Heart left ventricle (tissue), 13 donors: ENCODE data around the gene PCSK5.

Source experiments
- CTCF ChIP-seq, 12 donors: fragments of 200-600 bp; sonication (generic) in 4 of 12; IDR thresholded peaks; one replicate each; pipeline versions ENCODE4 v1.5.0 to v1.8.0; 2018 to 2022; ENCODE audit warnings: antibody characterized with exemption in 12 of 12, mild to moderate bottlenecking in 5 of 12
- POLR2A ChIP-seq, 2 donors: fragments of 450-650 bp; IDR thresholded peaks; one replicate each; pipeline ENCODE4 v1.6.1; 2017; ENCODE audit warnings: antibody characterized with exemption in 2 of 2, mild to moderate bottlenecking in 2 of 2, moderate library complexity in 2 of 2
- donor health status: ischemic (EF 13 %, LVEDD 7.1; RV severe dilation, severe dysfunction).
- donor health status: DM: no; HTN: yes; CAD: no.
- donor health status: DM: no; HTN: no; CAD: no.
- donor health status: ischemic (EF 25% LVEDD 6.9; RV normal size, moderate dysfunction).
- donor health status: ischemic (EF 25% LVEDD 5.7; RV mildly dilated, moderate dysfunction).
- donor health status: ischemic (EF 35%, LVEDD 5.7; RV mildly dilated, moderate dysfunction).
- donor health status: nonischemic (EF 11% LVEDD 7.7; RV severe dilation, severe dysfunction).
- donor health status: DM: yes; HTN: yes; CAD: no.
- donor health status: PGD.
- donor health status: ischemic (EF 29% LVEDD 5.4; RV normal size, mild dysfunction).
- donor health status: nonischemic (EF 23%, LVEDD 6.1; RV moderate dilation, normal function).

GRCh38 chr9:75880618-75881017, 9.9 kb upstream of the PCSK5 start:
- no peak for TF ChIP-seq CTCF (IDR thresholded peaks at IDR 0.05)
- TF ChIP-seq POLR2A (IDR thresholded peaks at IDR 0.05), result no peak
